ENCODE results near the gene UBASH3A. TPM values are rescaled to one million over a fixed set of nuclear protein-coding genes. Genes with fewer than 3 reads are reported as not detected.

UBASH3A gene
- total RNA-seq, 1 experiment from 2014 or later, result not detected

DNA sequence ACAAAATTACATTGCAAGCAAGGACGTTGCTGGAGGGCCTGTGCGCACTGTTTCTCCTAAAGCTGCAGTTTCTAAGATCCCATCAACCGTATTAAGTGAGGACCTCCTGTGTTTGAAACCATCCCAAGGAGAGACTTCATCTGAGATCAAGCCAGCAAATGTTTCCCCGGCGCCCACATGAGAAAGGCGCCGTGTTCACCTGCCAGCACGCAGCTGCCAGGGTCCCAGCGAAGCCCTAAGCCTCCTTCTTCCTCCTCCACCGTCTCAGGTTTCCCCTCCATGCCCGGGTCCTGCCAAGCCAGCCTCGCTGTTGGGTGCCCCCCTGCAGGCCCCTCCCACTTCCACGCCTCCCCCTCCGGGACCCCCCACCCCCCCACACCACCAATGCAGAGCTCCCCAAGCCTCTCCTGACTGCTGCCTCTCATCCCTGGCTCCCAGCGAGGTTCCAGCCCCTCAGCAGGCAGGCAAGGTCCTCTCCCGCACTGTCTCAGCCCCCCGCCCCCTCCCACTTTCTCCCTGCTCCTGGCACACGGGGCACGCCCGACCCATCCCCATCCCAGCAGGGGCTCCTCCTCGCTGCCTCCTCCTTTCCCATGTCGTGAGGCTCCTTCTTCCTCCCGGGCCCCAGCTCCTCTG lies 28.7 kb upstream of the UBASH3A start:
- DNase-seq (ENCODE audit: low read depth), result no peak

DNA sequence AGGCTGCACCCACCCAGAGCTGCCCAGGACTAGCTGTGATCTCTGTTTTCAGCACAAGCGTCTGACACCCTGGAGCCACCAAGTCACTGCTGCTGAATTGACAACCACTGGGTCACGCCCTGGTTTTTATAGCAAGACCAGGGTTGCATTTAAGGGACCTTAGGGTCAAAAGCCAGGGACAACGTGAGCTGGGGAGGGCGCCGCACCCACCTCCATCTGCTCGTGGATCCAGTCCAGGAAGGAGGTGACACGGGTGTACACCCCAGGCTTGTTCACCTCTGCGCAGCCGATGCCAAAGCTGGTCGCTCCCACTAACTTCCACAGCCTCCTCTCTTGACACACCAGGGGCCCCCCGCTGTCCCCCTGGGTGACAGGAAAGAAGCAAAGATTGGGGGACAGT lies 28.2 kb upstream of the UBASH3A start:
- no peak for DNase-seq (ENCODE audit: low read depth)

DNA sequence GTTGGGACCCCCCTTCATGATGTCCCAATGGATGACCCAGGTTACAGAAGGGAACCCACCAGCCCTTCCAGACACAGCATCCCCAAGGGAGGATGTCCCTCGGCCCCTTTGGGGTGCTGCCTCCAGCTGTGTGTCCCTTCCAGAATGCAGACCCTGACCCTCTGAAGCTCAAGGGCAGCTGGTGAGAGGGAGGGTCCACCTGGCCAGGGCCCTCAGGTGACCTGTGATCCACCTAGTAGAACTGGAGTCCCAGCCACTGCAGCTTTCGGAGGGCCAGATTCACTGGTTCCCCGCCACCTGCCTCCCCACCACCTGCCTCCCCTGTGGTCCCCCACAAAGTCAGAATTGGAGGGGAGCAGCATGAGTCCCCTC lies 27.8 kb upstream of the UBASH3A start:
- no peak for DNase-seq (ENCODE audit: low read depth)

GRCh38 chr21:42376338-42376982 lies 27.2 kb upstream of the UBASH3A start:
- DNase-seq (ENCODE audit: low read depth), result no peak

GRCh38 chr21:42377211-42377950 lies 26.3 kb upstream of the UBASH3A start:
- DNase-seq (ENCODE audit: low read depth), result no peak

GRCh38 chr21:42377951-42378340 lies 25.8 kb upstream of the UBASH3A start:
- no peak for DNase-seq (ENCODE audit: low read depth)

GRCh38 chr21:42378418-42378817 lies 25.3 kb upstream of the UBASH3A start:
- DNase-seq (ENCODE audit: low read depth), result no peak

DNA sequence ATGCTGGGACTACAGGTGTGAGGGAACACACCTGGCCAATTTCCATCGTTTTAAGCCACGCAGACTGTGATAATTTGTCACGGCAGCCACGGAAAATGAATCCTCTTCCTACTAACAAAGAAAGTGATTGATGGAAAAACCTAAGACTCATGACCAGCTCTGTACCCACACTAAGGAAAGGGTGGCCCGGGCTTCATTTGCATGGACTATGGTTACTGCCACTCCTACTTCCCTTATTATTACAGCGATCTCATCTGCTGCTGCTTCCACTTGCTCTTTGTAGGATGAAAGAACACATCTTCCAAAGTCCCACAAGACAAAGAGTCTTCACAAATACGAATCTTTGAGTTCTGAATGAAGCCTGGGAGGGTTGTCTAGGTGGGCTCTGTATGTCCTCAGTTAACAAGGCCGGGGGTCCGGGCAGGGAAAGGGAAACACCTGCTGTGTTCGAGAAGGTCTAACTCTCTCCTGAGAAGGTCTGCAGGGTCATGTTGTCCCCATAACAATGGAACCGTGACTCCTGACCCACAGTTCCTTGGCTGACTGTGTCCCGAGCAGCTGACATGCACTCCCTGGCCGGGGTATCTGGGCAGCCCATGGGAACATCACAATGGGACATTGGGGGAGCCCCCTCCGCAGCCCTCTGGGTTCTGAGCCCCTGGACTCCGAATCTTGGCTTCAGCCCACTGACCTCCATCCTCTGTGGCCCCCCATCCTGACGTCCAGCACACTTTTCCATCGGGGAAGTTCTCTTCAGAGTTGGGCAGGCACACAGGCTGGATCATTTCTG lies 24.1 kb upstream of the UBASH3A start:
- DNase-seq (ENCODE audit: low read depth), result no peak

- DNase-seq (ENCODE audit: low read depth), result no peak
Measured at GRCh38 chr21:42381347-42381984, 22.2 kb upstream of the UBASH3A start.

DNA sequence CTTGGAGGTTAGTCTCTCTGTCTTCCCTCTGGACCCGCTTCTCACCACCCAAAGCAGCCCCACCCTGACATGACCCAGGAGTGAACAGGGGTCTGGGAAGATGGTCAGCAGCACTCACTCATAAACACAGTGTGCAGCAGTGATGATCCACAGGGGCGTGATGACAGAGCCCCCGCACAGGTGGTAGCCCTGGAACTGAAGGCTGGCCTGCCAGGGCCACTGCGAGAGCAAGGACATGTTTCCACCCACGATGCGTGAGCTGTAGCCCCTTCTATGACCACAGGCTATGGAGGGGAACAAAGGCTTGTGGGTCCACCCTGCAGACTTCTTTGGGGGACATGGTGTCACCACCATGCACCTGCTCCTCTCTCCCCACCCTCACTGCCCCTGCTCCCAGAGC lies 20.8 kb upstream of the UBASH3A start:
- DNase-seq (ENCODE audit: low read depth), result no peak

- DNase-seq (ENCODE audit: low read depth), result no peak
Measured at GRCh38 chr21:42383331-42383730, 20.4 kb upstream of the UBASH3A start.

GRCh38 chr21:42384156-42384945 lies 19.4 kb upstream of the UBASH3A start:
- no peak for DNase-seq (ENCODE audit: low read depth)

GRCh38 chr21:42384989-42385388 lies 18.7 kb upstream of the UBASH3A start:
- no peak for DNase-seq (ENCODE audit: low read depth)

- DNase-seq (ENCODE audit: low read depth), result no peak
Measured at GRCh38 chr21:42385619-42386018, 18.1 kb upstream of the UBASH3A start.

DNA sequence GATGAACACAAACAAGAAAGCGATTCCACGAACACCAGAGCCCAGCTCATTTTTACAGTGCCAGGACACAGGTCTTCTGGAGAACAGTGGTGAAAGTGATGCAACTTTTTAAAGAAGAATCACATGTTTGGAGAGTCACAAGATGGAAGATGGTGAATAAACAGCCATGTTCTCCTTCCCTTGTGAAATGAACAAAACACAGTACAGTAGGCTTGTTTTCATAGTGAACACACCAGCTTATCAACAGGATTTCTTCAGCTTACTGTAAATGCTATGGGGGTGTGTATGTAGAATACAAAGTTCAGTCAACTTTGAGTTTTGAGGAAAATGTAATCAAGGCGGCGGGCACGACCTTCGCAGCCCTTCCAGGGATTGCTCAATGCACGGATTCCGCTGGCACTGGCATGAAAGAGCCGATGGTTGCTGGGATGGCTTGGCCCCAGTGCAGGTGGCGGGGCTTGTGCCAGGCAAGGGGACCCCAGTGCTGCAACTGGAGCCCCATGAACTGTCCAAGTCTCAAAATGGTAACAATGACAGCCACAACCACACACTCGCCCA lies 17.6 kb upstream of the UBASH3A start:
- DNase-seq (ENCODE audit: low read depth), result no peak

DNA sequence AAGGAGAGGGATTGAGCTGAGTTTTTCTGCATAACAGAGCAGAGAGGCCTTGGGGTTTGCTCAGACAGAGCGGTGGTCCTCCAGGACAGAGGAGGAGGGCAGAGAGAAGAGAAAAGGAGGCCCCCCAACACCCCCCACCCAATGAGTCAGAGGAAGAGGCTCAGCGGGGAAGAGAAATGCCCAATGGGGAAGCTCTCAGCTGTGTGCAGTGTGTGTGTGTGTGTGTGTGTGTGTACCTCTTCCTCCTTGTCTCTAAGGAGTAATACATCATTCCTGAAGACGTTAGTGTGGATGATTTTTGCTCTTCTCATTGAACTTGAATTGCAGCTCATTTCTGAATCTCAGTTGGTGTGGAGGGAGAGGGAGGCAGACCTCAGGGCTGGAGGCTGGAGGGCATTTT lies 16.5 kb upstream of the UBASH3A start:
- DNase-seq (ENCODE audit: low read depth), result no peak

GRCh38 chr21:42387843-42388340 lies 15.8 kb upstream of the UBASH3A start:
- DNase-seq (ENCODE audit: low read depth), result no peak

DNA sequence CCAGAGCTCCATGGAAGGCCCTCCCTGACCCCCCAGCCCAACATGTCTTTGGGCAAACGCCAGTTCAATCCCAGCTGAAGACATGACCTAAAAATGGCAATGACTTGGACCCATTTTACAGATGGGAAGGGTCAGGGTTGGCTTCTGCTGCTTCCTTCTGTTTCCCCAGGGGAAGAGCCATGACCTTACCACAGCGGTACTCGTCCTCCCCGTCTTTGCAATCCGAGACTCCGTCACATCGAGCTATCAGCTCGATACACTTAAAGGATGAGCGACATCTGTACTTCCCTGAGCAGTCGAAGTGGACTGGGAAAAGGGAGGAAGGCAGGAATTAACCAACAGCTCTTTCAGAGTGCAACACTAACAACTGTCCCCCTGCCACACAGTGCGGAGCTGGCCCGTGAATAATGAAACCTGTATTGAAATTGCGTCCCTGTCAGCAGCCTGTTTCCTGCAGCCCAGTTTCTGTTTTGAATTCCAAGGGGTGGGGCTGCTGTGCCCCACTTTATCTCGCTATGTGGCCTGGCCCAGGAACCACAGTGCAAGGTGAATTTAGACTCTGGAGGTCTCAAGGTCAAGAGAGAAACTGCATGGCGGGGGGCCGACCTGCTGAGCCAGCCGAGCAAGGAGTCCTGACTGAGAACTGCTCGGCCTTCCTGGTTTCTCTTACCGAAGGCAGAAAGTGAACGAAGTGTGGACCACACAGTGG lies 14.8 kb upstream of the UBASH3A start:
- DNase-seq (ENCODE audit: low read depth), result no peak

GRCh38 chr21:42389449-42389835 lies 14.3 kb upstream of the UBASH3A start:
- DNase-seq (ENCODE audit: low read depth), result no peak
